Neuronal stem cell (in vitro differentiated cells): ENCODE results near the gene TFAP2E.

Source experiments
- DNase-seq: peaks from one replicate; pipeline ENCODE4 v3.0.0-alpha.2; 2013; ENCODE audit warnings: low spot score
- H2AFZ ChIP-seq: one replicate; pipeline ENCODE4 v1.6.1; 2013; ENCODE audit warnings: mild to moderate bottlenecking, low read length, inconsistent platforms
- H2AK5ac ChIP-seq: 2 replicates; pipeline ENCODE4 v1.6.1; 2013; ENCODE audit warnings: low read depth, mild to moderate bottlenecking, inconsistent platforms, low read length, moderate library complexity, mixed read lengths
- H2BK120ac ChIP-seq: 2 replicates; pipeline ENCODE4 v1.6.1; 2013; ENCODE audit warnings: low read depth, mild to moderate bottlenecking, inconsistent platforms, low read length, moderate library complexity, mixed read lengths
- H2BK12ac ChIP-seq: one replicate; pipeline ENCODE4 v1.6.1; 2013; ENCODE audit warnings: low read length, inconsistent platforms
- H2BK15ac ChIP-seq: 2 replicates; pipeline ENCODE4 v1.6.1; 2013; ENCODE audit warnings: mild to moderate bottlenecking, low read length, inconsistent platforms, mixed read lengths
- H2BK5ac ChIP-seq: one replicate; pipeline ENCODE4 v1.6.1; 2013; ENCODE audit warnings: inconsistent platforms, mild to moderate bottlenecking, low read length, moderate library complexity
- H3K14ac ChIP-seq: one replicate; pipeline ENCODE4 v1.6.1; 2013; ENCODE audit warnings: low read length, inconsistent platforms
- H3K18ac ChIP-seq: 2 replicates; pipeline ENCODE4 v1.6.1; 2013; ENCODE audit warnings: low read length, inconsistent platforms
- H3K23ac ChIP-seq: 2 replicates; pipeline ENCODE4 v1.6.1; 2013; ENCODE audit warnings: low read depth, mild to moderate bottlenecking, mixed read lengths, low read length, inconsistent platforms; ENCODE audit not compliant: poor library complexity
- H3K27ac ChIP-seq: replicated peaks from 3 replicates; pipeline ENCODE4 v1.5.1; 2013; ENCODE audit warnings: low read length, inconsistent platforms
- H3K27me3 ChIP-seq, 3 experiments: 2 replicates each; pipeline ENCODE4 v1.6.1; 2013; ENCODE audit warnings: low read length in 3 of 3, mild to moderate bottlenecking in 2 of 3, inconsistent platforms in 1 of 3, low read depth in 1 of 3, mixed read lengths in 1 of 3, moderate library complexity in 1 of 3; ENCODE audit not compliant: control insufficient read depth in 3 of 3, insufficient read depth in 3 of 3
- H3K36me3 ChIP-seq, 2 donors: replicated peaks in 1 of 2; 2 replicates each; pipeline ENCODE4 v1.6.1; 2013; ENCODE audit warnings: low read length in 2 of 2; ENCODE audit not compliant: control insufficient read depth in 2 of 2, insufficient read depth in 2 of 2
- H3K4ac ChIP-seq: 2 replicates; pipeline ENCODE4 v1.6.1; 2013; ENCODE audit warnings: inconsistent platforms, mild to moderate bottlenecking, low read length, moderate library complexity
- H3K4me1 ChIP-seq, 2 donors: 1 replicate in 1 of 2; 2 replicates in 1 of 2; pipeline ENCODE4 v1.6.1; 2013; ENCODE audit warnings: low read length in 2 of 2, low read depth in 1 of 2; ENCODE audit not compliant: control insufficient read depth in 2 of 2, insufficient read depth in 1 of 2
- H3K4me2 ChIP-seq: one replicate; pipeline ENCODE4 v1.6.1; 2013; ENCODE audit warnings: mild to moderate bottlenecking, low read length, inconsistent platforms; ENCODE audit not compliant: insufficient read depth, poor library complexity, severe bottlenecking
- H3K4me3 ChIP-seq, 2 donors: 2 replicates each; pipeline ENCODE4 v1.5.1; 2013; ENCODE audit warnings: low read length in 2 of 2, mild to moderate bottlenecking in 2 of 2, inconsistent platforms in 1 of 2, moderate library complexity in 1 of 2
- H3K79me1 ChIP-seq: one replicate; pipeline ENCODE4 v1.6.1; 2013; ENCODE audit warnings: low read depth, mild to moderate bottlenecking, inconsistent platforms, low read length, moderate library complexity
- H3K9ac ChIP-seq: one replicate; pipeline ENCODE4 v1.6.1; 2013; ENCODE audit warnings: mild to moderate bottlenecking, low read depth, low read length, inconsistent platforms; ENCODE audit not compliant: poor library complexity
- H3K9me3 ChIP-seq, 2 donors: replicated peaks in 1 of 2; 2 replicates each; pipeline versions ENCODE3 to v1.6.1; 2013; ENCODE audit warnings: low read length in 2 of 2, mild to moderate bottlenecking in 2 of 2, inconsistent platforms in 1 of 2, low read depth in 1 of 2, mixed read lengths in 1 of 2, moderate library complexity in 1 of 2; ENCODE audit not compliant: control insufficient read depth in 2 of 2, insufficient read depth in 1 of 2
- H4K8ac ChIP-seq: one replicate; pipeline ENCODE4 v1.6.1; 2013; ENCODE audit warnings: low read depth, mild to moderate bottlenecking, inconsistent platforms, low read length, moderate library complexity
- H4K91ac ChIP-seq: one replicate; pipeline ENCODE4 v1.6.1; 2013; ENCODE audit warnings: low read length, low read depth, mild to moderate bottlenecking, inconsistent platforms; ENCODE audit not compliant: poor library complexity
- WGBS, 2 donors: extraction: QIAGEN DNeasy Blood & Tissue Kit; methylation state at CpG; one replicate each; pipeline ENCODE4 v1.1.7; 2013; ENCODE audit warnings: missing lambda C conversion rate in 2 of 2, mixed read lengths in 1 of 2; ENCODE audit not compliant: insufficient read length in 2 of 2, insufficient replicate concordance in 1 of 2; ENCODE audit errors: extremely low coverage in 2 of 2; 5-methylcytosine and 5-hydroxymethylcytosine counted together

TFAP2E gene

DNA sequence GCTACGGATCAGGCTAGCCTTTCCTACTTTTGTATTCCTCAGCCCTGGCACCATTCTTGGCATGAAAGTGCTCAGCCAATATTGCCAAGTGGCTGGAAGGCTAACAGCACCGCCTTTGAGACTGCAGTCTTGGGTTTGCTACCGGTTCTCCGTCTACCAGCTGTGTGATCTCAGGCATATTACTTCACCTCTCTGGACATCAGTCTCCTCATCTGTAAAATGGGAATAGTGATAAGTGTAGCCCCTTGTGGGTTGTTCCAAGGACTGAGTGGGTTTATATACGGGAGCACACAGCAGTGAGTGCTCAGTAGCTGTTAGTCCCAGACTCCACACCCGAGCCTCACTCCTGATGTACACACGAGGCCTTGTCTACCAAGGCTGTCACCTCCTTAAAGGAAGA lies 13.7 kb downstream of the TFAP2E start:
- Histone ChIP-seq H3K4me2 (no peak overlapping the region), H2BK12ac (no peak overlapping the region), H3K4ac (no peak overlapping the region), H3K27ac (no peak overlapping the region), H3K4me1 (no peaks in the 10 kb centered on the region), H2AK5ac (no peak overlapping the region), H3K9me3 (no peaks in the 10 kb centered on the region), H3K9ac (no peak overlapping the region), H2BK120ac (no peak overlapping the region), H3K14ac (no peak overlapping the region), H3K4me3 (no peak overlapping the region), H2BK15ac (no peak overlapping the region), H3K23ac (no peak overlapping the region), H2BK5ac (no peak overlapping the region), H3K36me3 (peaks cover 0 to 4% of the 10 kb centered on the region in 2 donors), H4K91ac (no peak overlapping the region), H3K79me1 (no peaks in the 10 kb centered on the region), H2AFZ (no peak overlapping the region), H4K8ac (no peak overlapping the region), H3K18ac (no peak overlapping the region), H3K27me3 (no peaks in the 10 kb centered on the region)
- no CpG with 5 or more reads among the region's 7 CpGs for WGBS, 2 donors
- no peak for DNase-seq

DNA sequence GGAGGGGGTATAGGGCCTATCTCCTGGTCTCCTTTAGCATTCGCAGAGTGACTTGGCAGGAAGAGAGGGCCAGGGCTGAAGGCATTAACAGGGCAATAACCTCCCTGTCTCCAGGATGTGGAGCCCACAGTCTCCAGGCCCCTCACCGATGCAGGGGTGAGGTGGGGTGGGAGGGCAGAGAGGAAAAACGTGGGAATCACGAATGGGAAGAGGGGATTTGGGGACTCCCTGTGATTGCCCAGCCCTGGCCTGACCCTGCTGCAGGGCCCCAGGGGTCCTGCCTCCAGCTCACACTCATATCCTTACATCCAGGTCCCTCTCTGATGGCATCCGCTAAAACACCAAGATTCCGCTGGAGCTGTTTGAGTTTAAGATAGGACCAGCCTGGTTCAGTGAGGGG lies 14.6 kb downstream of the TFAP2E start:
- Histone ChIP-seq H3K23ac (no peak overlapping the region), H3K9ac (no peak overlapping the region), H4K91ac (no peak overlapping the region), H3K4me3 (no peak overlapping the region), H3K14ac (no peak overlapping the region), H3K27me3 (no peaks in the 10 kb centered on the region), H2BK120ac (no peak overlapping the region), H2BK5ac (no peak overlapping the region), H3K36me3 (peaks cover 0 to 4% of the 10 kb centered on the region in 2 donors), H2BK15ac (no peak overlapping the region), H2AFZ (no peak overlapping the region), H4K8ac (no peak overlapping the region), H3K4me2 (no peak overlapping the region), H3K79me1 (no peaks in the 10 kb centered on the region), H3K4me1 (no peaks in the 10 kb centered on the region), H3K4ac (no peak overlapping the region), H2BK12ac (no peak overlapping the region), H3K18ac (no peak overlapping the region), H3K27ac (no peak overlapping the region), H2AK5ac (no peak overlapping the region), H3K9me3 (no peaks in the 10 kb centered on the region)
- no CpG with 5 or more reads among the region's 6 CpGs for WGBS, 2 donors
- DNase-seq = no peak

DNA sequence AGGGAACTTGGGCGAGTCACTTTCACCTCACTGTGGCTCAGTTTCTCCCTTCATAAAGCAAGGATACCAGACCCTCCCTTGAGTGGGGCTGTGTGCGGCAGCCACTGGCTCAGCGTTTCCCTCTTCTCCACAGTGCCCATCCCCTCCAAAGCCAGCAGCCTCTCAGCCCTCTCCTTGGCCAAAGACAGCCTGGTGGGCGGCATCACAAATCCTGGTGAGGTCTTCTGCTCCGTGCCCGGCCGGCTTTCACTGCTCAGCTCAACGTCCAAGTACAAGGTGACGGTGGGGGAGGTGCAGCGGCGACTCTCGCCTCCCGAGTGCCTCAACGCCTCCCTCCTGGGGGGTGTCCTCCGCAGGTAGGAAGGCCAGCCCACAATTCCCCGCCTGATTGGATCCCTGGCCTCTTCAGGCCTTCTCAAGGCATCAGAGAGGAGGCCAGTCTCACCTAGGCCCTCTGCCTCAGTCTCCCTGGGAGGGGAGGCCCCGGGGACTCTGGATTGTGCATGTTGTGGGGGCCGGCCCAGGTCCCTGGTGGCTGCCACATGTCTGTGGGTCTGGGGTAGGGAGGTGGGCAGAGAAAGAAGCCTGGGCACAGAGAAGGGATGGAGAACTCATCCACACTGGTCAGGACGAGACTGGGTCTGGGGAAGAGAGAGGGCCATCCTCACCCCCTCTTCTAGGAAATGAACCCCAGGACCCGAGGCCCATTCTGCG lies 15.2 kb downstream of the TFAP2E start:
- Histone ChIP-seq H3K27ac (no peak overlapping the region), H3K4me1 (no peaks in the 10 kb centered on the region), H4K8ac (no peak overlapping the region), H3K79me1 (no peaks in the 10 kb centered on the region), H2BK15ac (no peak overlapping the region), H3K18ac (no peak overlapping the region), H2BK120ac (no peak overlapping the region), H3K9ac (no peak overlapping the region), H3K4ac (no peak overlapping the region), H2AFZ (no peak overlapping the region), H2AK5ac (no peak overlapping the region), H3K14ac (no peak overlapping the region), H4K91ac (no peak overlapping the region), H3K23ac (no peak overlapping the region), H3K4me3 (no peak overlapping the region), H3K9me3 (no peaks in the 10 kb centered on the region), H3K36me3 (peaks cover 0 to 4% of the 10 kb centered on the region in 2 donors), H3K4me2 (no peak overlapping the region), H2BK12ac (no peak overlapping the region), H2BK5ac (no peak overlapping the region), H3K27me3 (no peaks in the 10 kb centered on the region)
- no peak for DNase-seq
- no CpG with 5 or more reads among the region's 21 CpGs for WGBS, 2 donors

DNA sequence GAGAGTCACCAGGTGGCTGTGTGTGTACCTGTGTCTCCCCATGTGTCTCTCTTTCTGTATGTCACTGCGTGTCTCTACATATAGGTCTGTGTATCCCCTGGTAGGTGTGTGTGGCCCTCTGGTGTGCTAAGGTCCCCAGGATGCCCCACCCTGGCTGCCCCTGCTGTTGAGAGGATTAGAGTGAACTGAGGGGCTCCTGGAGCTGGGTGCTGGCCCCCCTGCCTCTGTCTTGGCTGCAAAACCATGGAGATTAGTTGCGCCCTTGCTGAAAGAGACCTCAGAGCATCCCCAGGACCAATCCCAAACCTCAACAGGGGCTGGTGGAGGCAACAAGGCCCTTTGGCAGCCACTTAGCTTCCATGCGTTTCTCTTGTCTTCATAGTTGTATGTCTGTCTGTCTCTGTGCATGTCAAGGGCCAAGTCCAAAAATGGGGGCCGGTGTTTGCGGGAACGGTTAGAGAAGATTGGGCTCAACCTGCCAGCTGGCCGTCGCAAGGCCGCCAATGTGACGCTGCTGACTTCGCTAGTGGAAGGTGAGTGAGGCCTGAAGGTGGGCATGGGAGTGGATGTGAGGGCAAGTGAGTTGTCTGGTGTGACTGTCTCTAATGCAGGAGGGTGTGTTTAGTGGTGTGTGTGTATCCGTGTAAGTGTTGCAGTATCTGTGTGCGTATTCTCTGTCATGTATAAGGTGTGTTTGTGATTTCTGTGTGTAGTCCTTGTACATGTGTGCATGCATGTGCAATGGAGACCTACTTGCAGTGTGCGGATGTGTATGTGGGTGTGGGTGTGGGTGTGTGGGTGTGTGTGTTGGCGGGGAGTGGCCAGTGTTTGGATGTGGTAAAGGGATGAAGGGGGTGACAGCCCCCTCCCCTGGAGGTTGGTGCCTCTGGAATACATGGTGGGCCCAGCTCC lies 16.7 kb downstream of the TFAP2E start:
- WGBS, 2 donors = no CpG with 5 or more reads among the region's 15 CpGs
- Histone ChIP-seq H3K27ac (no peak overlapping the region), H3K14ac (no peak overlapping the region), H3K27me3 (no peaks in the 10 kb centered on the region), H3K4me3 (no peak overlapping the region), H3K23ac (peak overlapping the region; percentile 58), H3K4ac (no peak overlapping the region), H3K18ac (no peak overlapping the region), H2BK5ac (no peak overlapping the region), H3K4me2 (no peak overlapping the region), H3K4me1 (no peaks in the 10 kb centered on the region), H3K9me3 (no peaks in the 10 kb centered on the region), H3K9ac (no peak overlapping the region), H4K91ac (peak overlapping the region; percentile 6), H2BK12ac (no peak overlapping the region), H2BK15ac (no peak overlapping the region), H3K36me3 (peaks cover 0 to 4% of the 10 kb centered on the region in 2 donors), H2BK120ac (no peak overlapping the region), H4K8ac (no peak overlapping the region), H2AFZ (no peak overlapping the region), H3K79me1 (no peaks in the 10 kb centered on the region), H2AK5ac (no peak overlapping the region)
- no peak for DNase-seq
